Caco-2 (cell line): ENCODE results near the gene TLR4. TPM values are rescaled to one million over a fixed set of nuclear protein-coding genes. Genes with fewer than 3 reads are reported as not detected.

Experiments
- BruUV-seq: library from RNA; stranded (reverse); fragments of 400-500 nt; replicated peaks from 2 replicates; lab custom pipeline; 2021; lab: Mats Ljungman, UMichigan
- CTCF ChIA-PET: fragments of 300-600 bp; sonication (Branson Sonifier 250); formaldehyde crosslinking; loops from one replicate; lab custom pipeline; 2022; ENCODE audit warnings: antibody characterized with exemption; lab: Charles Lee
- POLR2A ChIA-PET: fragments of 300-600 bp; sonication (Branson Sonifier 250); formaldehyde crosslinking; loops from one replicate; lab custom pipeline; 2022; ENCODE audit warnings: antibody characterized with exemption; lab: Charles Lee
- DNase-seq, 2 experiments: peaks; one replicate each; pipeline versions ENCODE4 v3.0.0 to v3.0.0-alpha.2; 2020 to 2022
- H3K27me3 ChIP-seq: replicated peaks from 2 replicates; pipeline ENCODE4 v1.6.0; 2011; ENCODE audit warnings: low read length; ENCODE audit not compliant: control insufficient read depth, insufficient read depth
- H3K36me3 ChIP-seq: 2 replicates; pipeline ENCODE4 v1.5.1; 2011; ENCODE audit warnings: low read length; ENCODE audit not compliant: control insufficient read depth, insufficient read depth
- H3K4me1 ChIP-seq: fragments of 250-450 bp; sonication (Bioruptor Pico); 2 replicates; pipeline ENCODE4 v1.5.1; 2020; ENCODE audit warnings: mild to moderate bottlenecking
- H3K4me3 ChIP-seq: 2 replicates; pipeline ENCODE4 v1.5.1; 2011; ENCODE audit warnings: low read depth, mild to moderate bottlenecking, control low read depth, low read length
- H3K9me3 ChIP-seq: fragments of 250-450 bp; sonication (Bioruptor Pico); 2 replicates; pipeline ENCODE4 v1.5.1; 2020; ENCODE audit warnings: mild to moderate bottlenecking, moderate library complexity
- H3K27ac Mint-ChIP-seq: one replicate; pipeline ENCODE4 v1.8.0; 2022; ENCODE audit warnings: mixed read lengths; ENCODE audit not compliant: unreplicated experiment
- H3K27me3 Mint-ChIP-seq: one replicate; pipeline ENCODE4 v1.8.0; 2022; ENCODE audit warnings: mixed read lengths; ENCODE audit not compliant: insufficient read depth, unreplicated experiment
- H3K36me3 Mint-ChIP-seq: one replicate; pipeline ENCODE4 v1.8.0; 2022; ENCODE audit warnings: mild to moderate bottlenecking, mixed read lengths; ENCODE audit not compliant: insufficient read depth, unreplicated experiment
- H3K4me1 Mint-ChIP-seq: one replicate; pipeline ENCODE4 v1.8.0; 2022; ENCODE audit warnings: low read depth, mixed read lengths; ENCODE audit not compliant: unreplicated experiment
- H3K4me3 Mint-ChIP-seq: one replicate; pipeline ENCODE4 v1.8.0; 2022; ENCODE audit warnings: mild to moderate bottlenecking, moderate library complexity, mixed read lengths; ENCODE audit not compliant: unreplicated experiment
- H3K9me3 Mint-ChIP-seq: one replicate; pipeline ENCODE4 v1.8.0; 2022; ENCODE audit warnings: mixed read lengths; ENCODE audit not compliant: unreplicated experiment
- intact Hi-C: fragments of 100-400 bp; cut with micrococcal nuclease; formaldehyde crosslinking; loops from one replicate; pipeline ENCODE4 v1.10.0; 2022; ENCODE audit not compliant: unreplicated experiment
- total RNA-seq: library from RNA; stranded (reverse); gene quantifications from 2 replicates; pipeline ENCODE4 v1.2.3, GENCODE V29; 2022
- TF ChIP-seq, protein P1 (sequence below), 2 experiments: fragments of 200-600 bp in 1 of 2; IDR thresholded peaks; 1 replicate in 1 of 2; 2 replicates in 1 of 2; pipeline versions ENCODE4 v1.5.1 to v1.8.0; 2011 to 2022; ENCODE audit warnings: antibody characterized with exemption in 1 of 2, control low read depth in 1 of 2, inconsistent platforms in 1 of 2, low read depth in 1 of 2, low read length in 1 of 2, mild to moderate bottlenecking in 1 of 2, moderate library complexity in 1 of 2; ENCODE audit not compliant: insufficient read depth in 1 of 2, severe bottlenecking in 1 of 2, unreplicated experiment in 1 of 2

The TLR4 gene
- total RNA-seq, 1 experiment from 2014 or later: not detected

DNA sequence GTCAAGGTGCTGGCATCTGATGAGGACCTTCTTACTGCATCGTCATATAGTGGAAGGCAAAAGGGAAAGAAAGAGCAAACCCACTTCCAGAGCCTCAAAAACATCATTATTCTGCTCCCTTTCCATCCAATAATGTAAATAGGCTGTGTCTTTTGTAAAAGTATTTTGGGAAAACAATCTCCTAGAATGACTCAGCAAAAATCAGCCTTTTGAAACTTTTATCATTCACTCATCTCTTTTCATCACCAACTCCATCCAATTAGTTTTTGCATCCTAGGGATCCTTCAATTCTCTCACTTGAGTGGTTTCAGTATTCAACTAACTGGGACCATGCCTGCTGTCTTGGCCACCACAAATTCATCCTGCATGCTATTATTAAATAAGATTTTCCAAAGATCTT is 39.8 kb upstream of the TLR4 start:
- H3K36me3 Mint-ChIP-seq: no peaks in the 10 kb centered on the region
- H3K9me3 Mint-ChIP-seq: no peaks in the 10 kb centered on the region
- no peaks in the 10 kb centered on the region for H3K4me1 Mint-ChIP-seq
- Histone ChIP-seq H3K36me3 (no peaks in the 10 kb centered on the region), H3K4me1 (no peaks in the 10 kb centered on the region), H3K27me3 (no peaks in the 10 kb centered on the region), H3K4me3 (no peak overlapping the region), H3K9me3 (no peaks in the 10 kb centered on the region)
- TF ChIP-seq, protein P1, sequence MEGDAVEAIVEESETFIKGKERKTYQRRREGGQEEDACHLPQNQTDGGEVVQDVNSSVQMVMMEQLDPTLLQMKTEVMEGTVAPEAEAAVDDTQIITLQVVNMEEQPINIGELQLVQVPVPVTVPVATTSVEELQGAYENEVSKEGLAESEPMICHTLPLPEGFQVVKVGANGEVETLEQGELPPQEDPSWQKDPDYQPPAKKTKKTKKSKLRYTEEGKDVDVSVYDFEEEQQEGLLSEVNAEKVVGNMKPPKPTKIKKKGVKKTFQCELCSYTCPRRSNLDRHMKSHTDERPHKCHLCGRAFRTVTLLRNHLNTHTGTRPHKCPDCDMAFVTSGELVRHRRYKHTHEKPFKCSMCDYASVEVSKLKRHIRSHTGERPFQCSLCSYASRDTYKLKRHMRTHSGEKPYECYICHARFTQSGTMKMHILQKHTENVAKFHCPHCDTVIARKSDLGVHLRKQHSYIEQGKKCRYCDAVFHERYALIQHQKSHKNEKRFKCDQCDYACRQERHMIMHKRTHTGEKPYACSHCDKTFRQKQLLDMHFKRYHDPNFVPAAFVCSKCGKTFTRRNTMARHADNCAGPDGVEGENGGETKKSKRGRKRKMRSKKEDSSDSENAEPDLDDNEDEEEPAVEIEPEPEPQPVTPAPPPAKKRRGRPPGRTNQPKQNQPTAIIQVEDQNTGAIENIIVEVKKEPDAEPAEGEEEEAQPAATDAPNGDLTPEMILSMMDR (IDR thresholded peaks at IDR 0.05; ENCODE audit: insufficient read depth in 1 of 2, low read depth in 1 of 2, low read length in 1 of 2, severe bottlenecking in 1 of 2, unreplicated experiment in 1 of 2): no peak
- peak overlapping the region; percentile 20 for H3K27ac Mint-ChIP-seq
- CTCF ChIA-PET: no interaction called here
- POLR2A ChIA-PET: no interaction called here
- intact Hi-C loops: no loop called here
- H3K4me3 Mint-ChIP-seq: no peak overlapping the region
- peaks cover 3% of the 10 kb centered on the region for H3K27me3 Mint-ChIP-seq
- no TSS peak for BruUV-seq
- no peak for DNase-seq

DNA sequence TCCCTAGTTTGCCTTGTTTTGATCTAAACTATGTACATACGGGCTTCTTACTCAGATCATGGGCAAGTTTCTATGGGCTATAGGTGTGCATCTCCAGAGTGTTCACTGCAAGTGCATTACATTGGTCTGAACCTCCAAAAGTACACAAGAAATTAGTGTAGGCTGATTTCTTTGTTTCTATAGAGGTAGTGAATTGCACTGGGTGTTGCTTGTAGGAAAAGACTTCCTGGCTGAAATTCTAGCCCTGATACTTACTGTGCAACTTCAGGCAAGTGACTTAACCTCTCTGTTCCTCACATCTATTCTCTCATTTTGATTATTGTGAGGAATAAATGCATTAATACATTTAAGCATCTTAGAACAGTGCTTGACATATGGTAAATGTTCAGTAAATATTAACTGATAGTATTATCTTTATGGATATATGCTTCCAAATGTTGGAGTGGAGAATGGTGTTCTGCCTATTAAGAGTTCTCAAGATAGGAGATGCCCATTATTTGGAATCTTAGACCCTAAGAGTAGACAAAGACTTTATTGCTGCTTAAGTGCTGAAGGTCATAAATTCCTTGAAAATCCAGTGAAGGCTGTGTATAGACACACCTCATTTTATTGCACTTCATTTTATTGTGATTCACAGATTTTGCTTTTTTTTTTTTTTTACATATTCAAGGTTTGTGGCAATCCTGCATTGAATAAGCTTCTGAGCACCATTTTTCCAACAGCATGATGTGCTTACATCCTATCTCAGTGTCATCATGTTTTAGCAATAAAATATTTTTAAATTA is 38.4 kb upstream of the TLR4 start:
- Mint-ChIP-seq H3K4me1 (no peaks in the 10 kb centered on the region), H3K9me3 (no peaks in the 10 kb centered on the region), H3K36me3 (no peaks in the 10 kb centered on the region), H3K27ac (no peak overlapping the region), H3K4me3 (no peak overlapping the region), H3K27me3 (peaks cover 3% of the 10 kb centered on the region)
- CTCF ChIA-PET: no interaction called here
- H3K4me1 ChIP-seq: no peaks in the 10 kb centered on the region
- TF ChIP-seq, protein P1 (IDR thresholded peaks at IDR 0.05; ENCODE audit: insufficient read depth in 1 of 2, low read depth in 1 of 2, low read length in 1 of 2, severe bottlenecking in 1 of 2, unreplicated experiment in 1 of 2): no peak
- intact Hi-C loops: no loop called here
- BruUV-seq: no TSS peak
- DNase-seq: no peak
- no peaks in the 10 kb centered on the region for H3K36me3 ChIP-seq
- H3K27me3 ChIP-seq: no peaks in the 10 kb centered on the region
- no peaks in the 10 kb centered on the region for H3K9me3 ChIP-seq
- H3K4me3 ChIP-seq: no peak overlapping the region
- POLR2A ChIA-PET: no interaction called here

- intact Hi-C loops: no loop called here
- no peaks in the 10 kb centered on the region for H3K4me1 ChIP-seq
- peaks cover 14% of the 10 kb centered on the region for H3K9me3 Mint-ChIP-seq
- CTCF ChIA-PET: no interaction called here
- no peak overlapping the region for H3K27ac Mint-ChIP-seq
- TF ChIP-seq, protein P1 (IDR thresholded peaks at IDR 0.05; ENCODE audit: insufficient read depth in 1 of 2, low read depth in 1 of 2, low read length in 1 of 2, severe bottlenecking in 1 of 2, unreplicated experiment in 1 of 2): no peak
- H3K27me3 Mint-ChIP-seq: peaks cover 6% of the 10 kb centered on the region
- POLR2A ChIA-PET: no interaction called here
- no TSS peak for BruUV-seq
- no peaks in the 10 kb centered on the region for H3K36me3 ChIP-seq
- no peak overlapping the region for H3K4me3 Mint-ChIP-seq
- H3K27me3 ChIP-seq: no peaks in the 10 kb centered on the region
- no peaks in the 10 kb centered on the region for H3K9me3 ChIP-seq
- no peak overlapping the region for H3K4me3 ChIP-seq
- H3K4me1 Mint-ChIP-seq: no peaks in the 10 kb centered on the region
- no peaks in the 10 kb centered on the region for H3K36me3 Mint-ChIP-seq
- DNase-seq: no peak
These were observed 32.7 kb upstream of the TLR4 start for GRCh38 chr9:117671468-117671867.
